GM19099 (cell line): Measurements from ENCODE around the gene THUMPD1.

ENCODE experiments used
- POLR2A ChIP-seq: IDR thresholded peaks from 3 replicates; pipeline ENCODE4 v1.6.1; 2011; ENCODE audit warnings: low read depth; ENCODE audit not compliant: insufficient read length; ENCODE audit errors: extremely low read depth

THUMPD1 gene

DNA sequence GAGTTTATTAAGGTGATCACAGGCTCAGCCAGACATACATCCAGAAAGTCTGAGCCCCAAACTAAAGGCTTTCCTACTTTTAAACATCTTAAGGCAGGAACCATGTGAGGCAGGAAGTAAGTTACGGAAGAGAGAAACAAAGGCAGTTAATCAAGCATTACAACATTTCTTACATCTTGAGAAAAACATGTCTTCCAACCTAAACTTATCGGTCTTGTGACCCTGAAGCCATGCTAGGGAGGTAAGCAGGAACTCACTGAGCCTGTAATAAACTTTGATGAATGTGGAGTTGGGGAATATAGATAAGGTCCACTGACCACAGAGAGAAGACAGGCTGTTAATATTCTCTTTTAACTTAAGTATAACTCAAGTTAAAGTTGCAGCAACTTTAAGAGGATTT, 18.7 kb upstream of the THUMPD1 start:
- TF ChIP-seq POLR2A = no peak

DNA sequence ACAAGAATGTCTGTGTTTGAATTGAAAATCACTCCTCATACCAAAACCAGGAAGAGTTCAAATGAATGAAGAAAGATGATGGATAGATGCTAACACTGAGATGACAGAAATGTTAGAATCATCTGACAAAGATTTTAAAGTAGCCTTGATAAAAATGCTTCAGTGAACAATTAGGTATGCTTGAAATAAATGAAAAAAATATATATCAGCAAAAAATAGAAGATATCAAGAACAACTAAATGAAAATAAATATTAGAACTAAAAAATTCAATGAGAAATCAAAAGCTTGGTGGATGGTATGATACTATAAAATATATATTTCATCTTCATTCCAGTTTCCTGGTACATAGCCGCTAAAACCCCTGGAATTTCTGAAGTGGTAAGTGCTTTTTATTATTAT, 13.6 kb upstream of the THUMPD1 start:
- TF ChIP-seq POLR2A = no peak

DNA sequence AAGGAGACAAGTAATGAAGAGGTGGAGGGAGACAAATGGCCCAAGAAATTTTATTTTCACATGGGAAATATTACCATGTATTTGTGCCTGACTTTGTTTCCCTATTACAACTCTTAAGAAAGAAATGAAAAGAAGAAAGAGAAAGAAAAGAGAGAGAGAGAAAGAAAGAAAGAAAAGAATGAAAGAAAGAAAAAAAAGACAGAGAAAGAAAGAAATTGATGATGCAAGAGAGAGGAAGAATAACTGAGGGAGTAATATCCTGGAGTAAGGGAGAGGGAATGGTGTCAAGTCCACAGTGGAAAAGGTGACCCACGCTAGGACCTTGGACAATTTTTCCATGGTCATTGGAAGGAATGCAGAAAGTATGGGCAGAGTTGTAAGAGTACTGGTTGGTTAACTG, 12.1 kb upstream of the THUMPD1 start:
- TF ChIP-seq POLR2A = no peak

DNA sequence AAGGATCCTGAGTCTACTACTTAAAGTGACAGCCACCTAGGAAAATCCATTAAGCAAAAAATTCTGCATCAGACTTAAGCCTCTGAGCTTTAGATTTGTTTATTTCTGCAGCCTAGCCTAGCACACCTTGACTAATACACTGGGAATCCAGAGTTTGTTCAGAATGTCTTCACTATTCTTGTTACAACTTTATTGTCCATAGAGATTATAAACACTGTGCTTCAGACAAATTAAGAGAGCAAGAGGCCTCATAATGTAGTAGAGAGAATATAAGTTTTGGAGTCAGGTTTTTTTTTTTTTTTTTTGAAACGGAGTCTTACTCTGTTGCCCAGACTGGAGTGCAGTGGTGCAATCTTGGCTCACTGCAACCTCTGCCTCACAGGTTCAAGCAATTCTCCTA, 8.9 kb upstream of the THUMPD1 start:
- TF ChIP-seq POLR2A = no peak

DNA sequence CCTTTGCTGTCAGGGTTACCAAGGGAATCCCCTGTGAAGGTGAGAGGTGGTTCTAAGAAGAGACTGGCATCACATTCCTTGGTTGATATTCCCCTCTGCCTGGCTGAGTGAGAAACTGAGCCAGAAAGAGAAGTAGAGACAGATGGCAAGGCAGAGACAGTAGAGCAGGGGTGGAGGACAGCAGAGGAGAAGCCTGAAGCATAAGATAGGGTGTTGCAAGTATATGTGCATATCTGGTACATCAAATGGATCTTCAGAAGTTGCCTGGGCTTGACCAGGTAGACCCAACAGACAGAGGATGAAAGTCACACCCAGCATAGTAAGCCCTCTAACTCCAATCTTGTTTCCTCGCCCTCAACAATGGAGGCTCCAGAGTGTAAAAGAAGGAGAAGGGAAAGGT, 7.9 kb upstream of the THUMPD1 start:
- no peak for TF ChIP-seq POLR2A

DNA sequence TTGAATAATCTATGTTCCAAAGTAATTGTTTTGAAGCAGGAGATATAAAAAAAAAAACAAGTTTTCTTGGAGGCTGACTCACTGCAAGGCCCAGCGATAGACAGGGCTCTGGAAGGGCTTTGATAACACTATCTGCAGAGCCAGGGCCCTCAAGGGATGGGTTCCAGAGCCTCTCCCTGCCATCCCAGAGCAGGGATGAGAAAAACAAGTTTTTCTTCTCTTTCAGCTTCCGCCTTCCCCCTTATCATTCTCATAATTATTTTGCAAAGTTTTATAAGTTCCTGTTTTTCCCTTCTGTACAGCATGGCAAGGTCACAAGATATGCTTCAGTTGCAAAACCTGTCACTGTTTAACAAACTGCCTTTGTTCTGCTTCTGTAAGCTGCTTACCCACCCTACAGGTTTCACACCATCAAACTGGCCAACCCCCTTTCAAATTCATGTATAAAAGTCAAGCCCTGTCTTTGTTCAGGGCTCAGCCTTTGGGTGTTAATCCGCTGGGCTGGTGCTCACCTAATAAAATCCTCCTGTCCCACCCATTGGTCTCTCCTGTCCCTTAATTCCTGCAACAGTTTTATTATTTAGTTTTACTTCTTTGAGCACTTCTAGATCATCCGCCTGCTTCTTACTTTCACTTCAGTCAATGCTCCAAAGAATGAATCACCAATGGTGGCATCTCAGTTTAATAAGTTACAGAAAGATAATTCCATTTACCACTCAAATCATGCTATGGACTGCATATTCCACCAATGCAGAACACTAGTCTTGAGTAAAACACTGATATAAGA, 5.6 kb upstream of the THUMPD1 start:
- TF ChIP-seq POLR2A = no peak

DNA sequence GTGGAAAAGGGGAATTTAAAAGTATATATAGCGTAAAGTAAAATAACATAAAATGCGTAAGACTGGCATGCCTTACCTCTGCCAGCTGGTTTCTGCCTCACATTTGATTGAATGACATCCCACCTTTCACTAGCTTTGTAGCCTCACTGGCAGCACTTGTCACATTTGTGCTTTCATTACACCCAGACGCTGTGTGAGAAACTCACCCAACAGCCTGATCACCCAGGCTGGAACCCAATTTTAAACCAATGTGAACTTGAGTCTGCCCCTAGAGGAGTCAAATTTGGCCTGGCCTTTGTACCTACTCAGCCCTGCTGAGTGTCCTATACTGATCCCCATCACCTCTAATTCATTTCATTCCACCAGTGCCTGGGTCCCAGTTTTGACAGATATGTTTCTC, 4.8 kb upstream of the THUMPD1 start:
- TF ChIP-seq POLR2A = no peak

DNA sequence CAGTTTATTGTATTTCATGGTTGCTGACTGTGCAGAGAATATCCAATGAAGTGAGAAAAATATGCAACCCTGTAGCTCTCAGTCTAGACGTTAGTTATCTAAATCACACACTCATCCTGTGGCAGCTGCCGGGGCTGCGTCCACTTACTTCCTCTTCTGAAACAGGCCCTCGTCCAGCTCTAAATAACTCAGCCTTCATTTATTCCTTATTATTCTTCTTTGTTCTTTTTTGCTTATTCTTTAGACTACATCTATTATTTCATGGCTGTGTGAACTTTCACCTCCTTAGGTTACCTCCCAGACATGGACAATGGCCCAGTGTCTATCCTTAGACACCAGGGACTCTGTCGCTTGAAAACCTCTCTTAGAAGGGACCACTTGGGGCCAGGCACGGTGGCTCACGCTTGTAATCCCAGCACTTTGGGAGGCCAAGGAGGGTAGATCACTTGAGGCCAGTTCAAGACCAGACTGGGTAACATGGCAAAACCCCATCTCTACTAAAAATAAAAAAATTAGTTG, 3.4 kb upstream of the THUMPD1 start:
- TF ChIP-seq POLR2A = no peak

DNA sequence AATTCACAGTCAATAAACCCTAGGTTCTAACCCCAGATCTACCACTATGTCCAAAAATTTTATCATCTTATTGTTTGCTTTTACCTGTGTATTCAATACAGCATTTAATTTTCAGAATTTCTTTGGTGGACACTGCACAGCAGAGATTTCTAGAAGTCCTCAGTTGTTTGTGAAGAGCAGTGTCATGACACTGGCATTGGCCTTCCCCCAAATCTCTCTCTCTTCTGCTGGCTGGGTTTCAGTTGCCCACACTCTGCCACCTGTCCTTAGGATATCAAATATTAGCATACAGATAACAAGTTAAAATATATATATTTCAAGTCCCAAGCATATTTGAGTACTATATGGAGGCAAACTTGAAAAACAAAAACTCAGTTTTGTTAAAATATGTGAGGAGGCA, 2.0 kb upstream of the THUMPD1 start:
- TF ChIP-seq POLR2A = no peak

DNA sequence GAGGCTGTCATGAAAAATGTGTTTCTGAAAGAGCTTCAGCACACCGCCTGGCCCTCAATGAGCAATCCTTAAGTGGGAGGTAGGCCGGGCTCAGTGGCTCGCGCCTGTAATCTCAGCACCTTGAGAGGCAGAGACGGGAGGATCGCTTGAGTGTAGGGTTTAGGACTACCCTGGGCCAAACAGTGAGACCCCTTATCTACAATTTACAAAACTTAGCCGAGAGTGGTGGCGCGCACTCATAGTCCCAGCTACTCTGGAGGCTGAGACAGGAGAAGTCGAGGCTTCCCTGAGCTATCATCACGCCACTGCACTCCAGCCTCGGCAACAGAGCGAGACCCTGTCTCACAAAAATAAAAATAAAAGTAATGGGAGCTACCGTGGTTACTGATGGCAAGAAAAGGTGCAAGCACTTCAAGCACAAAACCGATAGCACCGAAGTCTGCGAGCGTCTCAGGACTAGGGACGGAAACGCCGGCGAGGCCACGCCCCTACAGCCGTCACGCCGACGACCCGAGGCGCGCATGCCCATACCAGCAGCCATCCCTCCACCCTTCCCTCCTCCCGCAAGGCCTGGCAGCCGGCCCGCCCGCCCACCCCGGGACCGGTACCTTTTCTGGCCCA, 607 bp downstream of the THUMPD1 start:
- TF ChIP-seq POLR2A = peak; percentile 19

DNA sequence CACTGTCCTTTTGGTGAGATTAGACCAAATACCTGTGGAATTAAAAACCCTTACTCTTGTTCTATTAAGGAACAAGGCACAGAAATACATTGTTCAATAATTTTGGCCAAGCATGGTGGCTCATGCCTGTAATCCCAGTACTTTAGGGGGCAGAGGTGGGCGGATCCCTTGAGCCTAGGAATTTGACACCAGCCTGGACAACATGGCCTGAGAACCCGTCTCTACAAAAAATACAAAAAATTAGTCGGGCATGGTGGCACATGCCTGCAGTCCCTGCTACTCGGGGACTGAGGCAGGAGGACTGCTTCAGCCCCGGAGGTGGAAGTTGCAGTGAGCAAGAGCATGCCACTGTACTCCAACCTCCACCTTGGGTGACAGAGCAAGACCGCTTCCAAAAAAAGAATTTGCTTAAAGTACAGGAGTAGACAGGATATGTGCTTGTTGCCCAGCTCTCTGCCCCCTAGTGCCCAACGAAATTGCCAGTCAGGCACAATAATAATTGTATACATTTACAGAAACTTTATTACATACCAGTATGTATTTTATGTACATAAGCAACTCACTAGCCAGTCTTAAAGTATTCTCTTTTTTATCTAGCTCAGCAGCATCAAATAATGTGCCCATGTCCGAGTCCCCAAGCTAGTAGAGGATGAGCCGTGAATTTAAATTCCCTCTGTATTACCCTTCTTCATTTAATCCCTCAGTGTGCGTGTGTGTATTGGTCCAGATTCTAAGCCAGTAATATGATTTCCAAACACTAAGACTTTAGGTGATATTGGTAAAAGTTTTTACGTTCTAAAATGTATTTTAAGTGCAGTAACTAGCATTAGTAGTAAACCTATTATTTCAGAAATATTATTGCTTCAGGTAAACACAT, 1.4 kb downstream of the THUMPD1 start:
- TF ChIP-seq POLR2A = no peak

DNA sequence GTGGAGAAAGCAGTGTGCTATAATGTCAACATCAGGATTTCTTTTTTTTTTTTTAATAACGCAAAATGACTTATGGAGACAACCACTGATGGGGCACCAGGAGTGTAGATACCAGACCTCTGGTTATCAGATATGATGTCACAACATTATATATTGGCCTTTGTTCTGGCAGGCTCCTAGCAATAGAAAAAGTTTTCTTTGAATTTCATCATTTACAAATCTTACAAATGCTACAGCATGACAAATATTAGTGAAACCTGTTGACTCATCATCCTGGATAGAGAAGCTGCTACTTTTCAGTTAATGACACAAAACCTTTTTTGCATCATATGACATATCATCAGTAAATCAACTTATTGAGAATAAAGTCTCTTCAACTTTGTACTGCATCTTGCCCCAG, 6.1 kb downstream of the THUMPD1 start:
- TF ChIP-seq POLR2A = no peak

DNA sequence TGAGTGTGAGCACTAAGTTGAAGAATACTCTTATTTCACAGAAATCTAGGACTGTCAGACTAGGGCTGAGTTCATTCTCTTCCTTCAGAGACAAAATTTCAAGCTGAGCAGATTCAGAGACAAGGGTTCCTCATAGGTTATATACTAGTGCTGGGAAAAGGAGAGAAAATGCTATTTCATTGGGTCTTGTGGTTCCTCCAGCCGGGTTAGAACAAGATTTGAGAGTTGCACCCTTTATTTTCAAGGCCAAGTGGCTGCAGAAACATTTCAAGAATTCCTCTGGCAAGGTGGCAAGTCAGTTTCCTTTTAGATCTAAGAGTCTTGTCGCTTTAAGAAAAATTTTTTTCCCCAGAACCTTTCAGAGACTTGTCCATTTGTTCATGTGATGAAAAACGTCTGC, 6.8 kb downstream of the THUMPD1 start:
- no peak for TF ChIP-seq POLR2A

DNA sequence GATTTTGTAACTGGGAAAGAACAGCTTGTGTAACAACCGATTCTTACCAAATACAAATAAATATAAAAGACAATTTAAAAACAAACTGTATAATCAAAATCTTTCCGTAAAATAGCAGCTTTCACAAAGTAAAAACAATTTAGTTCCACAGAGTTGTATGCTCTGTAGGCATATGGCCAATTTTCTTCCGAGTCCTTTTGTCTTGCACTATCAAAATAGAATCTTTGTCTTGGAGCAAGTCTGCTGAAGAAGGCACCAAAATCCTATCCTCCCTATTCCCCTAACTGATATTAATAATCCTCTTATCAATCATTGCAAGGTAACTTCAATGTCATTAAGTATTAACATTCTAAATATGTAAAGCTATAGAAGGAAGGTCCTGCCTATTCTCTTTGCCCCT, 7.6 kb downstream of the THUMPD1 start:
- no peak for TF ChIP-seq POLR2A

DNA sequence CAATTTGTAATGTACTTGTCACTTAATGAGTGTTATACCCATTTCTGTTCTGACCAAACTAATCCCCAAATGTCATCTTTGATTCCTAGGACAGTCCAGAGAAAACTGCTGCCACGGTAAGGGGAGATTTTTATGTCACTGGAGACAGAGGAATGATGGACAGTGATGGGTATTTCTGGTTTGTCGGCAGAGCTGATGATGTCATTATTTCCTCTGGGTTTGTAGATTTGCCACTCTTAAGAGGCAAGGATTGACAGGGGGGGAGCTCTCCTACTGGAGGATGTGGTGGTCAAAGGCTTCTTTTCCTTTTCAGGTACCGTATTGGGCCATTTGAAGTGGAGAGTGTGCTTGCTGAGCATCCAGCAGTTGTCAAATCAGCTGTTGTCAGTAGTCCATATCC, 12.5 kb downstream of the THUMPD1 start:
- no peak for TF ChIP-seq POLR2A
